ENCODE data around the gene CRCP. TPM values are rescaled to one million over a fixed set of nuclear protein-coding genes. Genes with fewer than 3 reads are reported as not detected.
"Not testable (repeated sequence)": the region's sequence is repeated elsewhere in the genome, so short reads cannot be mapped to it uniquely, and the experiment has no call there.

The CRCP gene
- total RNA-seq, 6 donors from 2014 or later = 31.1 to 91.1 (median 37.3) TPM

DNA sequence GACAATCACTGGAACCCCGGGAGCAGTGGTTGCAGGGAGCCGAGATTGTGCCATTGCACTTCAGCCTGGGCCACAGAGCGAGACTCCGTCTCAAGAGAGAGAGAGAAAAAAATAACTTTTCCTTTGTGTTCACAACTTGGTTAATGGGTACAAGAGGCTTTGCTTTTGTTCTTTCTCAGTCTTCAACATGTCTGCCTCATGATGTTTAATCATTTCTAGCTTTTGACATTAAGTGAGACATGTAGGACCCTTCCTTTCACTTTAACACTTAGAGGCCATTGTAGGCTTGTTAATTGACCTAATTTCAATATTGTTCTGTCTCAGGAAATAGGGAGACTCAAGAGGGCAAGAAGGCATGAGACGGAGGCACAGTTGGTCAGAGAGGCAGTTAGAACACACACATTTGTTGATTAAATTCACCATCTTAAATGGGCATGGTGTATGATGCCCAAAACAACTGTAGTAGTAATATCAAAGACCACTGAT, 9.3 kb upstream of the CRCP start:
- Histone ChIP-seq H3K9me3 (no peaks in the 10 kb centered on the region), H3K4me3 (no peak overlapping the region), H3K36me3 (no peaks in the 10 kb centered on the region), H3K27me3 (no peaks in the 10 kb centered on the region), H3K4me1 (peaks cover 0 to 6% (median 2%) of the 10 kb centered on the region in 4 donors), H3K27ac (no peak overlapping the region)
- TF ChIP-seq CTCF (IDR thresholded peaks at IDR 0.05) (no peak), POLR2A (IDR thresholded peaks at IDR 0.05) (no peak), POLR2AphosphoS5 (IDR thresholded peaks at IDR 0.05) (no peak), EP300 (IDR thresholded peaks at IDR 0.05) (no peak)
- ATAC-seq (ENCODE audit: low FRiP score in 2 of 2) = no peak
- no peak for DNase-seq
- WGBS, 2 donors = 87 to 89% methylated on average over 5 of the region's 5 CpGs

DNA sequence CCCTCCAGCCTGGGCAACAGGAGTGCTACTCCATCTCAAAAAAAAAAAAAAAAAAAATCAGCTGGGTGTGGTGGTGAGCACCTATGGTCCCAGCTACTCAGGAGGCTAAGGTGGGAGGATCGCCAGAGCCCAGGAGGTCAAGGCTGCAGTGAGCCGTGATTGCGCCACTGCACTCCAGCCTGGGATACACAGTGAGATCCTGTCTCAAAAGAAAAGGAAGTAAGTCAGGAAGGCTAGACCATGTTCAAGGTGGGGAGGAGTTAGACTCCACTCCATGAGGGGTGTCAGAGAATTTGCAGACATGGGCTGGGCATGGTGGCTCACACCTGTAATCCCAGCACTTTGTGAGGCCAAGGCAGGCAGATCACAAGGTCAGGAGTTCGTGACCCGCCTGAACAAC, 6.2 kb upstream of the CRCP start:
- not testable (repeated sequence) for H3K4me1 ChIP-seq; DNase-seq; H3K9me3 ChIP-seq; ATAC-seq (ENCODE audit: low FRiP score in 2 of 2); H3K4me3 ChIP-seq; H3K27me3 ChIP-seq; H3K27ac ChIP-seq; H3K36me3 ChIP-seq
- 75 to 81% methylated on average over 5 of the region's 5 CpGs for WGBS, 2 donors

GRCh38 chr7:66110856-66111255, 3.8 kb upstream of the CRCP start:
- WGBS, 2 donors = 73 to 75% methylated on average over 9 of the region's 9 CpGs
- Histone ChIP-seq H3K9me3 (no peaks in the 10 kb centered on the region), H3K36me3 (no peaks in the 10 kb centered on the region), H3K4me1 (peaks cover 5 to 11% (median 10%) of the 10 kb centered on the region in 4 donors), H3K27me3 (no peaks in the 10 kb centered on the region), H3K27ac (no peak overlapping the region), H3K4me3 (no peak overlapping the region)
- ATAC-seq (ENCODE audit: low FRiP score in 2 of 2) (no peak), DNase-seq (no peak)
- TF ChIP-seq EP300 (IDR thresholded peaks at IDR 0.05) = no peak

DNA sequence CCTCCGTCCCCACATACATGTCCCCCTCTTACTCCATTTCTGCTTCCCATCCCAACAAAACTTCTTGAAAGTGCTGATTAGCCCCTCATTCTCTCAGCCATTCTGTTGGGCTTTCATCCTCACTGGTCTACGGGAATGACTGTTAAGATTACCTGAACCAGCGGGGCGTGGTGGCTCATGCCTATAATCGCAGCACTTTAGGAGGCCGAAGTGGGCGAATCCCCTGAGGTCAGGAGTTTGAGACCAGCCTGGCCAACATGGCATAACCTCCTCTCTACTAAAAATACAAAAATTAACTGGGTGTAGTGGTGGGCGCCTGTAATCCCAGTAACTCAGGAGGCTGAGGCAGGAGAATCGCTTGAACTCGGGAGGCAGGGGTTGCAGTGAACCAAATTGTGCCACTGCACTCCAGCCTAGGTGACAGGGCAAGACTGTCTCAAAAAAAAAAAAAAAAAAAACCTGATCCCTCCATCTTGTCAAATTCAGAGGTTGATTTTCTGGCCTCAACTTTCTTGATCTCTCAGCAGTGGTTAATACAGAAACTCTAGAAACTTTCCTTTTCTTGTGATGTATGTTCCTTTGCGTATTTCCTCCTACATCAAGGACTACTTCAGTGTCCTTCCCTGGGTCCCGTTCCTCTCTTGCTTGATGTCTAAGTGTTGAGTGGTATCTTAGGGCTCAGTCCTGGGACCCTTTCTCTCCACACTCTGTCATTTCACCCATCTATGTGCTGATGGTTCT, 2.2 kb downstream of the CRCP start:
- peaks cover 38 to 53% (median 41%) of the 10 kb centered on the region in 4 donors for H3K4me1 ChIP-seq
- not testable (repeated sequence) for DNase-seq; ATAC-seq (ENCODE audit: low FRiP score in 2 of 2); H3K27me3 ChIP-seq; H3K36me3 ChIP-seq; H3K9me3 ChIP-seq; H3K27ac ChIP-seq; H3K4me3 ChIP-seq
- WGBS, 2 donors = 93 to 95% methylated on average over 12 of the region's 12 CpGs

- Histone ChIP-seq H3K27me3 (no peaks in the 10 kb centered on the region), H3K27ac (peak overlapping the region in 2 of 4 donors; percentile 44 to 48), H3K9me3 (no peaks in the 10 kb centered on the region), H3K4me1 (peaks cover 52 to 71% (median 56%) of the 10 kb centered on the region in 4 donors), H3K36me3 (peaks cover 0 to 3% (median 0%) of the 10 kb centered on the region in 4 donors), H3K4me3 (no peak overlapping the region)
- TF ChIP-seq POLR2A (IDR thresholded peaks at IDR 0.05) (no peak), EP300 (IDR thresholded peaks at IDR 0.05) (no peak), CTCF (IDR thresholded peaks at IDR 0.05) (no peak), POLR2AphosphoS5 (IDR thresholded peaks at IDR 0.05) (no peak)
- ATAC-seq (ENCODE audit: low FRiP score in 2 of 2) (no peak), DNase-seq (no peak)
- WGBS, 2 donors = 67 to 69% methylated on average over 3 of the region's 3 CpGs
These were observed 4.0 kb downstream of the CRCP start for GRCh38 chr7:66118603-66119002.

DNA sequence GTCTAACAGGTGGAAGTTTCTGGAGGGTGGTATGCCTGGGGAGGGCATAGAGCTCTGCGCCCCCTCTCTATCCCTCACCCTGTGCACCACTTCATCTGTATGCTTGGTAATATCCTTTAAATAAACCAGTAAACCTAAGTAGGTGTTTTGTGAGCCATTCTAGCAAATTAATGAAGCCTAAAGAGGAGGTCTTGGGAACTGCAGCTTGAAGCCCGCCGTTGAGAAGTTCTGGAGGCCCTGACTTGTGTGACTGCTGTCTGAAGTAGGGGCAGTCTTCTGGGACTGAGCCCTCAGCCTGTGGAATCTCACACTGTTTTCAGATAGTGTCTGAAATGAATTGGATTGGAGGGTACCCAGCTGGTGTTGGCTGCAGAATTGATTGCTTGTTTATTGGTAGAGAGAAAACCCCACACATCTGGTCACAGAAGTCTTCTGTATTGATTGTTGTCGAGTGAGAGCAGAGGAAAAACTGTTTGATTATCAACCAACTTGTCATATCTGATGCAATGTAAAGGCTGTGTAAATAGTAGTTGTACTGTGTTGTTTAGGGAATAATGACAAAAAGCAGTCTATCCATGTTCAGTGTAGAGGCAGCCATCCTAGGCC, 4.7 kb downstream of the CRCP start:
- no peak overlapping the region for H3K4me3 ChIP-seq
- H3K36me3 ChIP-seq = peaks cover 0 to 3% (median 0%) of the 10 kb centered on the region in 4 donors
- H3K9me3 ChIP-seq = no peaks in the 10 kb centered on the region
- no peaks in the 10 kb centered on the region for H3K27me3 ChIP-seq
- 78 to 88% methylated on average over 4 of the region's 4 CpGs for WGBS, 2 donors
- no peak for TF ChIP-seq CTCF (IDR thresholded peaks at IDR 0.05)
- TF ChIP-seq POLR2A (IDR thresholded peaks at IDR 0.05) = no peak
- TF ChIP-seq EP300 (IDR thresholded peaks at IDR 0.05) = no peak
- TF ChIP-seq POLR2AphosphoS5 (IDR thresholded peaks at IDR 0.05) = no peak
- no peak for ATAC-seq (ENCODE audit: low FRiP score in 2 of 2)
- H3K4me1 ChIP-seq = peaks cover 52 to 70% (median 57%) of the 10 kb centered on the region in 4 donors
- H3K27ac ChIP-seq = peak overlapping the region in 2 of 4 donors; percentile 44 to 48
- no peak for DNase-seq

All from upper lobe of left lung (tissue), 6 donors.